Thyroid gland (tissue), 4 donors: ENCODE results near the gene KLHDC4. TPM values are rescaled to one million over a fixed set of nuclear protein-coding genes. Genes with fewer than 3 reads are reported as not detected.
A peak's percentile ranks its signal among the peaks of the same experiment; 100 is the strongest.

Experiments
- DNase-seq, 2 donors: peaks; one replicate each; pipeline ENCODE4 v3.0.0-alpha.2; 2019
- H3K27ac ChIP-seq, 3 donors: fragments of 200-600 bp; sonication (generic); 1 replicate in 2 of 3; 2 replicates in 1 of 3; pipeline ENCODE4 v1.5.1; 2016 to 2019; ENCODE audit warnings: mild to moderate bottlenecking in 1 of 3, moderate library complexity in 1 of 3
- H3K27me3 ChIP-seq: fragments of 200-600 bp; sonication (generic); one replicate; pipeline ENCODE4 v1.5.1; 2019
- H3K36me3 ChIP-seq, 2 donors: fragments of 200-600 bp; sonication (generic); one replicate each; pipeline ENCODE4 v1.5.1; 2016 to 2019
- H3K4me1 ChIP-seq, 2 donors: fragments of 200-600 bp; sonication (generic); one replicate each; pipeline ENCODE4 v1.5.1; 2017 to 2019
- H3K4me3 ChIP-seq, 3 donors: fragments of 200-600 bp; sonication (generic); replicated peaks in 1 of 3; 1 replicate in 2 of 3; 2 replicates in 1 of 3; pipeline ENCODE4 v1.5.1; 2016; ENCODE audit warnings: mild to moderate bottlenecking in 1 of 3
- H3K9me3 ChIP-seq: fragments of 200-600 bp; sonication (generic); one replicate; pipeline ENCODE4 v1.5.1; 2017
- POLR2A ChIP-seq, 2 donors: fragments of 450-650 bp; IDR thresholded peaks; one replicate each; pipeline ENCODE4 v1.6.1; 2017; ENCODE audit warnings: antibody characterized with exemption in 2 of 2, mild to moderate bottlenecking in 2 of 2, moderate library complexity in 1 of 2
- WGBS, 2 donors: methylation state at CpG; one replicate each; pipeline ENCODE4 v1.1.5; 2017; 5-methylcytosine and 5-hydroxymethylcytosine counted together
- intact Hi-C: fragments of 100-400 bp; cut with DNase I; formaldehyde crosslinking; loops from one replicate; pipeline ENCODE4 v1.15.1; 2023
- total RNA-seq, 4 donors: library from RNA; depleted of rRNA; stranded (reverse); fragments of >200 nt; gene quantifications; one replicate each; pipeline ENCODE4 v1.2.3, GENCODE V29; 2016
- TF ChIP-seq, protein P1 (sequence below), 6 experiments: fragments of 200-600 bp in 3 of 6; fragments of 450-650 bp in 3 of 6; sonication (generic) in 3 of 6; IDR thresholded peaks; one replicate each; pipeline ENCODE4 v1.5.1; 2016 to 2019; ENCODE audit warnings: antibody characterized with exemption in 6 of 6, mild to moderate bottlenecking in 2 of 6, inconsistent platforms in 1 of 6, moderate library complexity in 1 of 6

The KLHDC4 gene
- total RNA-seq, 4 donors from 2014 or later = 19.9 to 40.9 (median 30.3) TPM

DNA sequence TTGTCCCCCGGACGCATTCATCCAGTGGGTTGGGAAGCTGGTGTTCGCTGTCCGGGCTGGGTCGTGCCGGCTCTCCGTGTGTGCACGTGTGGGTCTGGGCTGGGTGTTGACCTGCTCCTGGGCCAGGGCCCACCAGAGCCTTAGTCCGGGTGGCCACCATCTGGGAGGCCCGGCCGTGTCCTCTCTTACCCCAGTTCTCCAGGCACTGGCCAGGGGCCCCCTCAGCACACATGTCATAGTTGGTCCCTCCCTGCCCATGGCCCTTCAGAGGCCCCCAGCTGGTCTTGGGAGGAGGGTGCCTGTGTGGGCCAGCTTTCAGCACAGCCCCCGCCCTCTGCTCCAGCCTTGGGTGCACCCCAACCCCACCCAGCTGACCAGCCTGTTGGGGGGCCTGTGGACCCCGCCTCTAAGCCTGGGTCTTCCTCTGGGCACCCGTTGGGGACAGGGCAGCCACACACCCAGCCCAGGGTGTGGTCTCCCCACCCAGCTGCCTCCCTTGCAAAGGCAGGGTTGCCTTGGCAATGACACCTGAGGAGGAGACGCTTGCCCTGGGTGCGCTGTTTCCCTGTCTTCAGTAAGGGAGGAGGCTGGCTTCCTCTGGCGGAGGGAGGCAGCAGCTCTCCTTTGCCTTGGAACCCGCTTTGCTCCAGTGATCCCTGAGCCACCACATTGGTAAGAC is 86.1 kb downstream of the KLHDC4 start:
- no peaks in the 10 kb centered on the region for H3K9me3 ChIP-seq
- no peak overlapping the region for H3K4me3 ChIP-seq
- intact Hi-C loops = no loop called here
- WGBS, 2 donors = 89% methylated on average over 5 to 15 of the region's 18 CpGs
- no peak for DNase-seq
- H3K27me3 ChIP-seq = no peaks in the 10 kb centered on the region
- H3K4me1 ChIP-seq = no peaks in the 10 kb centered on the region
- no peak overlapping the region for H3K27ac ChIP-seq
- TF ChIP-seq POLR2A (IDR thresholded peaks at IDR 0.05) = no peak
- TF ChIP-seq, protein P1, sequence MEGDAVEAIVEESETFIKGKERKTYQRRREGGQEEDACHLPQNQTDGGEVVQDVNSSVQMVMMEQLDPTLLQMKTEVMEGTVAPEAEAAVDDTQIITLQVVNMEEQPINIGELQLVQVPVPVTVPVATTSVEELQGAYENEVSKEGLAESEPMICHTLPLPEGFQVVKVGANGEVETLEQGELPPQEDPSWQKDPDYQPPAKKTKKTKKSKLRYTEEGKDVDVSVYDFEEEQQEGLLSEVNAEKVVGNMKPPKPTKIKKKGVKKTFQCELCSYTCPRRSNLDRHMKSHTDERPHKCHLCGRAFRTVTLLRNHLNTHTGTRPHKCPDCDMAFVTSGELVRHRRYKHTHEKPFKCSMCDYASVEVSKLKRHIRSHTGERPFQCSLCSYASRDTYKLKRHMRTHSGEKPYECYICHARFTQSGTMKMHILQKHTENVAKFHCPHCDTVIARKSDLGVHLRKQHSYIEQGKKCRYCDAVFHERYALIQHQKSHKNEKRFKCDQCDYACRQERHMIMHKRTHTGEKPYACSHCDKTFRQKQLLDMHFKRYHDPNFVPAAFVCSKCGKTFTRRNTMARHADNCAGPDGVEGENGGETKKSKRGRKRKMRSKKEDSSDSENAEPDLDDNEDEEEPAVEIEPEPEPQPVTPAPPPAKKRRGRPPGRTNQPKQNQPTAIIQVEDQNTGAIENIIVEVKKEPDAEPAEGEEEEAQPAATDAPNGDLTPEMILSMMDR (IDR thresholded peaks at IDR 0.05) = no peak
- H3K36me3 ChIP-seq = no peaks in the 10 kb centered on the region

DNA sequence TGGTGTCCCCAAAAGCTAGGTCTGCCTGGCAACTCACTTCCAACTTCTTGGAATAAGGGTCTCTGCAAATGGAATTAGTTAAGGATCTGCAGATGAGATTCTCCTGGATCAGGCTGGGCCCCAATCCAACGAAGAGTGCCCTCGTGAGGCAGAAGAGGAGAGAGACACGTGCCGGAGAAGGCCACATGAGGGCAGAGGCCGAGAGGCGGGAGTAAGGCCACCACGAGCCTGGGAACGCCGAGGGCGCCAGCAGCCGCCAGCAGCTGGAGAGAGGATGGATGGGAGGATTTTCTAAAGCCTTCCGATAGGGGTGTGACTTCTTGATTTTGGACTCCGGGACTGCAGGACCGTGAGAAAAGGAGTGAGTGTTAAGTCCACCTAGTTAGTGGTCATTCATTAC is 87.2 kb downstream of the KLHDC4 start:
- Histone ChIP-seq H3K36me3 (no peaks in the 10 kb centered on the region), H3K27me3 (no peaks in the 10 kb centered on the region), H3K27ac (no peak overlapping the region), H3K4me3 (no peak overlapping the region), H3K4me1 (no peaks in the 10 kb centered on the region), H3K9me3 (no peaks in the 10 kb centered on the region)
- TF ChIP-seq, protein P1 (IDR thresholded peaks at IDR 0.05) = no peak
- no peak for TF ChIP-seq POLR2A (IDR thresholded peaks at IDR 0.05)
- 34 to 40% methylated on average over 14 of the region's 14 CpGs for WGBS, 2 donors
- intact Hi-C loops = no loop called here
- no peak for DNase-seq

DNA sequence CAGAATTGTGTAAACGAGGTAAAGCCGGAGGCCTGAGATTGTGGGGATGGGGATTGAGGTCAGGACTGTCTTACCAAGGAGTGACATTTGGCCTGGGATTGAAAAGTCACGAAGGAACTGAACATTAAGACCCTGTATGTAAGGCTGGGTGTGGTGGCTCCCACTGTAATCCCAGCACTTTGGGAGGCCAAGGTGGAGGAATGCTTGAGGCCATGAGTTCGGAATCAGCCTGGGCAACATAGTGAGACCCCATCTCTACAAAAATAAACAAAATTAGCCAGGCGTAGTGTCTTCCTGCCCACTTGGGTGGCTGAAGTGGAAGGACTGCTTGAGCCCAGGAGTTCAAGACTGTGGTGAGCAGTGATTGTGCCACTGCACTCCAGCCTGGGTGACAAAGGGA is 88.0 kb downstream of the KLHDC4 start:
- no peaks in the 10 kb centered on the region for H3K9me3 ChIP-seq
- H3K27ac ChIP-seq = no peak overlapping the region
- H3K4me3 ChIP-seq = no peak overlapping the region
- H3K4me1 ChIP-seq = no peaks in the 10 kb centered on the region
- WGBS, 2 donors = 78 to 79% methylated on average over 5 of the region's 5 CpGs
- DNase-seq = no peak
- H3K36me3 ChIP-seq = no peaks in the 10 kb centered on the region
- H3K27me3 ChIP-seq = no peaks in the 10 kb centered on the region
- intact Hi-C loops = no loop called here
- TF ChIP-seq POLR2A (IDR thresholded peaks at IDR 0.05) = no peak
- TF ChIP-seq, protein P1 (IDR thresholded peaks at IDR 0.05) = no peak

DNA sequence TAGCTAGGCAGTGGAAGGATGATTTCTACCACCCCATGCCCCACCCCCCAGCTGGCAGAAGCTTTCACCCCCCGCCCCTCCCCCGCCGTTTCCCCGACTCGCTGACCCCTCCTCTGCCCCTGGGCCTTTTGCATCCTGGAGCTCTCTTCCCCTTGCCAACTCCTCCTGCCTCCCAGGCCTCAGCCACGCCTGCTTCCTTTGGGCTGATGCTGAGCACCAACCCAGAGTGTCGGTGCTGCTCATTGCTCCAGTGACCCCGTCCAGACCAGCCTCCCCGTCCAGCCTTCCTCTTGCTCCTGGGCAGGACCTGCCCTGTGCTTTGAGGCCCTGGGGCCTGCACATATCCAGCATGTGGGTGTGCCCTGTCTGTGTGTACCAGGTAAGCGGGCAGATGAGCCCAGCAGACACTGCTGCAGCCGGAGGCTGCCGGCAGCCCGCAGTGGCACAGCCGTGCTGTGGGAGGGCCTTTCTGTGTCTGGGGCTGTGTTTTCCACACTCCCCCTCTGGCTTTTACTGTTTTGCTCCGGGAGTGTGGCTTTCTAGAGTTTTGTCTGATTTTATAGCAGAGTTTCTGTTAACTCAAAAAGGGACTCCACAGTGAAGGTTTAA is 90.6 kb downstream of the KLHDC4 start:
- 30 to 41% methylated on average over 15 of the region's 15 CpGs for WGBS, 2 donors
- H3K9me3 ChIP-seq = no peaks in the 10 kb centered on the region

DNA sequence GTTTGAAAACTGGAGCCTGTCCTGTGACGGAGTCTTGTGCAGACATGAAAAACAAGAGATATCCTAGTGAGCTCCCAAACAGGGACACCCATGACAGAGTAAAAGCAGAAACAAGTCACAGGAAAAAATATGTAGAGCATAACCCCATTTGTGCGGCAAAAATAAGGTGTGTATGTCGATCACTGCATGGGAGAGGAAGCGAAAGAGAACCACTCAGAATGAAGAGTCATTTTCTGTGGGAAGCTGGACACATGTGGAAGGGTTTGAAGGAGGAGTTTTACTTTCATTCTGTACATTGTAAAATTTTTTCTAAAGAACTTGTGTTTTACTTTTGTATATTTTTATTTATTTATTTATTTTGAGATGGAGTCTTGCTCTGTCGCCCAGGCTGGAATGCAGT is 91.4 kb downstream of the KLHDC4 start:
- intact Hi-C loops = no loop called here

More for the DNA sequence above, 90.6 kb downstream of the KLHDC4 start:
- Histone ChIP-seq H3K4me1 (no peaks in the 10 kb centered on the region), H3K4me3 (no peak overlapping the region), H3K27me3 (no peaks in the 10 kb centered on the region), H3K36me3 (no peaks in the 10 kb centered on the region), H3K27ac (no peak overlapping the region)
- TF ChIP-seq POLR2A (IDR thresholded peaks at IDR 0.05) = no peak
- TF ChIP-seq, protein P1 (IDR thresholded peaks at IDR 0.05) = no peak
- peak in 1 of 2 donors; percentile 11 for DNase-seq
- intact Hi-C loops = no loop called here

More for the DNA sequence above, 91.4 kb downstream of the KLHDC4 start:
- no peak for DNase-seq
- Histone ChIP-seq H3K27me3 (no peaks in the 10 kb centered on the region), H3K4me3 (no peak overlapping the region), H3K9me3 (no peaks in the 10 kb centered on the region), H3K36me3 (no peaks in the 10 kb centered on the region), H3K4me1 (no peaks in the 10 kb centered on the region), H3K27ac (no peak overlapping the region)
- no peak for TF ChIP-seq POLR2A (IDR thresholded peaks at IDR 0.05)
- TF ChIP-seq, protein P1 (IDR thresholded peaks at IDR 0.05) = no peak
- 77 to 84% methylated on average over 5 of the region's 5 CpGs for WGBS, 2 donors
